Measurements from ENCODE around the gene SERPINA4. TPM values are rescaled to one million over a fixed set of nuclear protein-coding genes. Genes with fewer than 3 reads are reported as not detected.

Gene SERPINA4
- total and polyA plus RNA-seq, 2 of the 13 experiments (the other 11 are each of a cell fraction or from before 2014, with no cell fraction given) = 39.1 to 57.8 TPM

DNA sequence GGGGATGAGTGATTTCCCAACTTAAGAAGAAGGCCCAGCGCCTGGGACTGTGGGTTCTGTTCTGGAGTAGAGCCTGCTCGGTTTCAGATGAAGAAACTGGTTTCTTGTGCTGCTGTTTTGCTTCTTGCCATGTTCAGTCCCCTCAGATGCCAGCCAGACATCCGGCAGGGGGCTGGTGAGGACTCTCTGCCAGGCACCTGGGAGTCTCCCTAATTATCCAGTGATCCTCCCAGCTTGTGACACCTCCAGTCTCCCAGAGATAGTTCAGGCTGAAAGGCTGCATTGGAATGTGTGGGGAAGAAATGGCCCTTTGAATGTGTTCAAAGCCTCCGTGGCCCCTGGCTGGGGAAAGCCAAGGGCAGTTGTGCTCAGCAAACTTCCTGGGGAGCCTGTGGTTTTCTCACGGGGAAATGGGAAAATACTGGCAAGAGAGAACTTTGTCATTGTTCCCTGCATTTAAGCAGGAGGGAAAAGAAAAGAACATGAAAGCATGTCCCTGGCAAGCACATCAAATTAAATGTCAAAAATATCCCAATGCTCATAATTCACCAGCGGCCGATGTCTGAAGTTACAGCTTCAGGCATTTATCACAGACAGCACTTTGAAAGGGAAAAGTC lies 43.5 kb upstream of the SERPINA4 start (continued):
- TF ChIP-seq, protein P1, sequence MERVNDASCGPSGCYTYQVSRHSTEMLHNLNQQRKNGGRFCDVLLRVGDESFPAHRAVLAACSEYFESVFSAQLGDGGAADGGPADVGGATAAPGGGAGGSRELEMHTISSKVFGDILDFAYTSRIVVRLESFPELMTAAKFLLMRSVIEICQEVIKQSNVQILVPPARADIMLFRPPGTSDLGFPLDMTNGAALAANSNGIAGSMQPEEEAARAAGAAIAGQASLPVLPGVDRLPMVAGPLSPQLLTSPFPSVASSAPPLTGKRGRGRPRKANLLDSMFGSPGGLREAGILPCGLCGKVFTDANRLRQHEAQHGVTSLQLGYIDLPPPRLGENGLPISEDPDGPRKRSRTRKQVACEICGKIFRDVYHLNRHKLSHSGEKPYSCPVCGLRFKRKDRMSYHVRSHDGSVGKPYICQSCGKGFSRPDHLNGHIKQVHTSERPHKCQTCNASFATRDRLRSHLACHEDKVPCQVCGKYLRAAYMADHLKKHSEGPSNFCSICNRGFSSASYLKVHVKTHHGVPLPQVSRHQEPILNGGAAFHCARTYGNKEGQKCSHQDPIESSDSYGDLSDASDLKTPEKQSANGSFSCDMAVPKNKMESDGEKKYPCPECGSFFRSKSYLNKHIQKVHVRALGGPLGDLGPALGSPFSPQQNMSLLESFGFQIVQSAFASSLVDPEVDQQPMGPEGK (CRISPR knock-in tag; IDR thresholded peaks at IDR 0.05) = peak; percentile 48; the same call in 1 of the 2 replicates
- no peak for TF ChIP-seq SRY (CRISPR knock-in tag; IDR thresholded peaks at IDR 0.05)
- TF ChIP-seq ZNF235 (CRISPR knock-in tag; IDR thresholded peaks at IDR 0.05; ENCODE audit: borderline replicate concordance) = no peak
- no peak for TF ChIP-seq PITX1 (CRISPR knock-in tag; IDR thresholded peaks at IDR 0.05)
- TF ChIP-seq TARDBP (CRISPR knock-in tag; IDR thresholded peaks at IDR 0.05) = 0 out of 2 replicates have a peak, but pooled peaks have one; percentile 32
- TF ChIP-seq ZBTB20 (CRISPR knock-in tag; IDR thresholded peaks at IDR 0.05; ENCODE audit: borderline replicate concordance, low read depth) = no peak
- TF ChIP-seq, protein P2, sequence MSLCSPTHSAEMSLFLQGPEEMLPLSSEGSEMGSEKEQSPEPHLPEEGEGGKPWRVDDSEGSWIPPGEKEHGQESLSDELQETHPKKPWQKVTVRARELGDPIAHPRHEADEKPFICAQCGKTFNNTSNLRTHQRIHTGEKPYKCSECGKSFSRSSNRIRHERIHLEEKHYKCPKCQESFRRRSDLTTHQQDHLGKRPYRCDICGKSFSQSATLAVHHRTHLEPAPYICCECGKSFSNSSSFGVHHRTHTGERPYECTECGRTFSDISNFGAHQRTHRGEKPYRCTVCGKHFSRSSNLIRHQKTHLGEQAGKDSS (CRISPR knock-in tag; IDR thresholded peaks at IDR 0.05; ENCODE audit: borderline replicate concordance, low read depth) = no peak
- TF ChIP-seq BCL6 (CRISPR knock-in tag; IDR thresholded peaks at IDR 0.05) = peak; percentile 48; the same call in 1 of the 2 replicates
- no peak for TF ChIP-seq DPF2 (CRISPR knock-in tag; IDR thresholded peaks at IDR 0.05; ENCODE audit: borderline replicate concordance, low read depth)
- TF ChIP-seq KDM5A (IDR thresholded peaks at IDR 0.05; ENCODE audit: borderline replicate concordance, low read length) = no peak
- no peak; the same call in 1 of the 2 replicates for TF ChIP-seq HDAC1 (CRISPR knock-in tag; IDR thresholded peaks at IDR 0.05)
- TF ChIP-seq RXRA (CRISPR knock-in tag; IDR thresholded peaks at IDR 0.05) = peak; percentile 49; the same call in 1 of the 2 replicates
- TF ChIP-seq, protein P3, sequence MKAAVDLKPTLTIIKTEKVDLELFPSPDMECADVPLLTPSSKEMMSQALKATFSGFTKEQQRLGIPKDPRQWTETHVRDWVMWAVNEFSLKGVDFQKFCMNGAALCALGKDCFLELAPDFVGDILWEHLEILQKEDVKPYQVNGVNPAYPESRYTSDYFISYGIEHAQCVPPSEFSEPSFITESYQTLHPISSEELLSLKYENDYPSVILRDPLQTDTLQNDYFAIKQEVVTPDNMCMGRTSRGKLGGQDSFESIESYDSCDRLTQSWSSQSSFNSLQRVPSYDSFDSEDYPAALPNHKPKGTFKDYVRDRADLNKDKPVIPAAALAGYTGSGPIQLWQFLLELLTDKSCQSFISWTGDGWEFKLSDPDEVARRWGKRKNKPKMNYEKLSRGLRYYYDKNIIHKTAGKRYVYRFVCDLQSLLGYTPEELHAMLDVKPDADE (CRISPR knock-in tag; IDR thresholded peaks at IDR 0.05) = no peak
- TF ChIP-seq ETV5 (CRISPR knock-in tag; IDR thresholded peaks at IDR 0.05; ENCODE audit: borderline replicate concordance) = peak; percentile 80
- TF ChIP-seq CHD4 (IDR thresholded peaks at IDR 0.05; ENCODE audit: borderline replicate concordance, low read length) = no peak
- no peak for TF ChIP-seq HNRNPLL (IDR thresholded peaks at IDR 0.05; ENCODE audit: low read depth, low read length, poor library complexity, severe bottlenecking)
- TF ChIP-seq ZFP36 (IDR thresholded peaks at IDR 0.05; ENCODE audit: borderline replicate concordance, low read depth, low read length, partially characterized antibody) = no peak
- TF ChIP-seq MIXL1 (CRISPR knock-in tag; IDR thresholded peaks at IDR 0.05) = no peak
- peak; percentile 69 for TF ChIP-seq TEAD3 (CRISPR knock-in tag; optimal IDR thresholded peaks at IDR 0.05; ENCODE audit: borderline replicate concordance)
- TF ChIP-seq ZNF329 (CRISPR knock-in tag; IDR thresholded peaks at IDR 0.05; ENCODE audit: low read depth) = no peak
- peak; percentile 39 for TF ChIP-seq SALL1 (CRISPR knock-in tag; IDR thresholded peaks at IDR 0.05)
- TF ChIP-seq, protein P4, sequence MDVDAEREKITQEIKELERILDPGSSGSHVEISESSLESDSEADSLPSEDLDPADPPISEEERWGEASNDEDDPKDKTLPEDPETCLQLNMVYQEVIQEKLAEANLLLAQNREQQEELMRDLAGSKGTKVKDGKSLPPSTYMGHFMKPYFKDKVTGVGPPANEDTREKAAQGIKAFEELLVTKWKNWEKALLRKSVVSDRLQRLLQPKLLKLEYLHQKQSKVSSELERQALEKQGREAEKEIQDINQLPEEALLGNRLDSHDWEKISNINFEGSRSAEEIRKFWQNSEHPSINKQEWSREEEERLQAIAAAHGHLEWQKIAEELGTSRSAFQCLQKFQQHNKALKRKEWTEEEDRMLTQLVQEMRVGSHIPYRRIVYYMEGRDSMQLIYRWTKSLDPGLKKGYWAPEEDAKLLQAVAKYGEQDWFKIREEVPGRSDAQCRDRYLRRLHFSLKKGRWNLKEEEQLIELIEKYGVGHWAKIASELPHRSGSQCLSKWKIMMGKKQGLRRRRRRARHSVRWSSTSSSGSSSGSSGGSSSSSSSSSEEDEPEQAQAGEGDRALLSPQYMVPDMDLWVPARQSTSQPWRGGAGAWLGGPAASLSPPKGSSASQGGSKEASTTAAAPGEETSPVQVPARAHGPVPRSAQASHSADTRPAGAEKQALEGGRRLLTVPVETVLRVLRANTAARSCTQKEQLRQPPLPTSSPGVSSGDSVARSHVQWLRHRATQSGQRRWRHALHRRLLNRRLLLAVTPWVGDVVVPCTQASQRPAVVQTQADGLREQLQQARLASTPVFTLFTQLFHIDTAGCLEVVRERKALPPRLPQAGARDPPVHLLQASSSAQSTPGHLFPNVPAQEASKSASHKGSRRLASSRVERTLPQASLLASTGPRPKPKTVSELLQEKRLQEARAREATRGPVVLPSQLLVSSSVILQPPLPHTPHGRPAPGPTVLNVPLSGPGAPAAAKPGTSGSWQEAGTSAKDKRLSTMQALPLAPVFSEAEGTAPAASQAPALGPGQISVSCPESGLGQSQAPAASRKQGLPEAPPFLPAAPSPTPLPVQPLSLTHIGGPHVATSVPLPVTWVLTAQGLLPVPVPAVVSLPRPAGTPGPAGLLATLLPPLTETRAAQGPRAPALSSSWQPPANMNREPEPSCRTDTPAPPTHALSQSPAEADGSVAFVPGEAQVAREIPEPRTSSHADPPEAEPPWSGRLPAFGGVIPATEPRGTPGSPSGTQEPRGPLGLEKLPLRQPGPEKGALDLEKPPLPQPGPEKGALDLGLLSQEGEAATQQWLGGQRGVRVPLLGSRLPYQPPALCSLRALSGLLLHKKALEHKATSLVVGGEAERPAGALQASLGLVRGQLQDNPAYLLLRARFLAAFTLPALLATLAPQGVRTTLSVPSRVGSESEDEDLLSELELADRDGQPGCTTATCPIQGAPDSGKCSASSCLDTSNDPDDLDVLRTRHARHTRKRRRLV (CRISPR knock-in tag; IDR thresholded peaks at IDR 0.05) = no peak

All from HepG2 (cell line).